Central memory CD8-positive, alpha-beta T cell (primary cell): Measurements from ENCODE around the gene NR2F6.

Experiments used
- ATAC-seq: fragments of 150-1000 bp; cut with Tn5 transposase; replicated peaks from 2 replicates; pipeline ENCODE4 v1.10.0; 2022; ENCODE audit warnings: mild to moderate bottlenecking, moderate FRiP score, moderate number of reproducible peaks; ENCODE audit not compliant: poor library complexity, severe bottlenecking; ENCODE audit errors: extremely low read depth
- DNase-seq, 2 donors: peaks; one replicate each; pipeline ENCODE4 v3.0.0; 2021; ENCODE audit warnings: low spot score in 2 of 2
- H3K27ac Mint-ChIP-seq: one replicate; pipeline ENCODE4 v1.8.0; 2022; ENCODE audit warnings: low read depth, mild to moderate bottlenecking, moderate library complexity, mixed read lengths
- H3K27me3 Mint-ChIP-seq: one replicate; pipeline ENCODE4 v1.8.0; 2022; ENCODE audit warnings: mixed read lengths
- H3K36me3 Mint-ChIP-seq: one replicate; pipeline ENCODE4 v1.8.0; 2022; ENCODE audit warnings: mild to moderate bottlenecking, moderate library complexity, mixed read lengths; ENCODE audit not compliant: insufficient read depth
- H3K4me1 Mint-ChIP-seq: one replicate; pipeline ENCODE4 v1.8.0; 2022; ENCODE audit warnings: mixed read lengths
- H3K4me3 Mint-ChIP-seq: one replicate; pipeline ENCODE4 v1.8.0; 2022; ENCODE audit warnings: mild to moderate bottlenecking, moderate library complexity, mixed read lengths
- H3K9me3 Mint-ChIP-seq: one replicate; pipeline ENCODE4 v1.8.0; 2022; ENCODE audit warnings: mixed read lengths

Gene NR2F6

DNA sequence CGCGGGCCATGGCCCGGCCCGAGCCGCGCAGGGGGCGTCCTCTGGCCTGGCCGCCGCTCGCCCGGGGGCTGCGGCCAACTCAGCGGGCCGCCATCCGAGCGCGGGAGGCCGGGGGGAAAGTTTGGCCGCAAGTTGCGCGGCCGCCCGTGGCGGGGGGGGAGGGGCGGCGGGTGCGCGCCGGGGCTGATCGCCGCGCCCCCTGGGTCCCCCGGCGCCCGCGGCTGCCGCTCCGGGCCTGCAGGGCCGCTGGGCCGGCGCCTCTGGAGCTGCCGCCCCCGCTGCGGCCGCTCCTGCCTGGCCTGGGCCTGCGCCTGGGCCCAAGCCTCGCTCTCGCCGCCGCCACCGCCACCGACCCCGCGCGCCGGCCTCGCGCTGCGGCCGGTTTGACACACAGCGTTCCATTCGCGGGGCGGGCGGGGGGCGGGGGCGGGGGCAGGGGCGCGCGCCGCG is at the start of gene NR2F6:
NR2F6 (minus strand) TSS at position 385 of the 450 bp plus-strand sequence. CDS start 699 bp downstream, outside the sequence.
- DNase-seq, result no peak
- Mint-ChIP-seq H3K36me3 (peaks cover 3% of the 10 kb centered on the region), H3K27me3 (no peaks in the 10 kb centered on the region), H3K4me3 (peak within 1 kb of the TSS; percentile 86), H3K27ac (peak within 1 kb of the TSS; percentile 74), H3K4me1 (peaks cover 13% of the 10 kb centered on the region), H3K9me3 (no peaks in the 10 kb centered on the region)
- peak; percentile 27 for ATAC-seq

- peak; percentile 21 to 32 for DNase-seq
- ATAC-seq, result no peak
- peaks cover 2% of the 10 kb centered on the region for H3K36me3 Mint-ChIP-seq
- H3K9me3 Mint-ChIP-seq, result no peaks in the 10 kb centered on the region
- H3K4me3 Mint-ChIP-seq, result no peak overlapping the region
- no peak overlapping the region for H3K27ac Mint-ChIP-seq
- H3K27me3 Mint-ChIP-seq, result no peaks in the 10 kb centered on the region
- no peaks in the 10 kb centered on the region for H3K4me1 Mint-ChIP-seq
These were observed 48.6 kb upstream of the NR2F6 start for GRCh38 chr19:17294051-17294891.

DNA sequence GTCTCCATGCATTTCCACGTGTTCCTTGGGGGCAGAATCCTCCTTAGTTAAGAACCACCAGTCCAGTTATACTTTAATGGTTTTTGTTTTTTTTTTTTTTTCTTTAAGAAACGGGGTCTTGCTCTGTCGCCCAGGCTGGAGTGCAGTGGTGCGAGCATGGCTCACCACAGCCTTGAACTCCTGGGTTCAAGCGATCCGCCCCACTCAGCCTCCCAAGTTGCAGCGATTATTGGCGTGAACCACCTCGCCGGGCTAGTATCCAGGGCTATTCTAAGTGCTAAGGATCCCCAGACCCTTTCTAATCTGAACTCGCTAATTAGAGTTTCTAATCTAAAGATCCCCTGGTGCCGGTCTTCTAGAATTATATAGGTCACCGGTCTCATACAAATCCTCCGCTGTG is 47.9 kb upstream of the NR2F6 start:
- H3K9me3 Mint-ChIP-seq, result no peaks in the 10 kb centered on the region
- no peak overlapping the region for H3K4me3 Mint-ChIP-seq
- no peak overlapping the region for H3K27ac Mint-ChIP-seq
- H3K4me1 Mint-ChIP-seq, result no peaks in the 10 kb centered on the region
- no peak for ATAC-seq
- H3K27me3 Mint-ChIP-seq, result no peaks in the 10 kb centered on the region
- peaks cover 2% of the 10 kb centered on the region for H3K36me3 Mint-ChIP-seq
- no peak for DNase-seq

DNA sequence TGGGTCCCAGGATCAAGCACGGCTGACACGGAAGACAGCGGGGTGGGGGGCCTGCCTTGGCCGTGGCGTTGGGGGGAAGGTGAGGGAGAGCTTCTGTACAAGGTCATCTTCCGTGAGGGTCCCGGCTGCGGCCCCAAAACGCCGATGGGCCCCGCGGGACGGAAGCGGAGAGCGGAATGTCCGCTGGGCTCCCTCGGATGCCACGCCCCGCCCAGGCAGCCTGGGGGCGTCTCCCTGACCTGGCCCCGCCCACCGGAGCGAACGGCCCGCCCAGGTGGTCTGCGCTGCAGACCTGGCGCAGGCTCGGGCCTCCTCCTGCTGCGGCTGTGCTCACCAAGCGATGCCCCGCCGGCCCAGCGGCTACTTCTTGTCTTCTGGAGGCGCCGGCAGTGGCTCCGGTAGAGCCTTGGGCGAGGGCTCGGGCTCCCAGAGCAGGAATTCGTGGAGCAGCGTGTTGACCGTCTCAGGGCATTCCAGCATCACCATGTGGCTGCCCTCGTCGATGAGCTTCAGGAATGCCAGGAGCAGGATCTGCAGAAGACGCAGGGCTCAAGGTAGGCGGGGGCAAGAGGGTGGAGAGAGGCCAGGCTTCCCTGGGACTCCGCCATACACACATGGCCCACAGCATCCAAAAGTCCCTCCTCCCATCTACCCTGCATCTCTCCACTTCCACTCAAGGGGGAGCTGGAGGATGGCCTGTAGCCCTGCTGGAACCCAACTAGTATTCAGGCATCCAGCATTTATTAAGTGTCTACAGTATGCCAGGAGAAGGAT is 46.8 kb upstream of the NR2F6 start:
- Mint-ChIP-seq H3K27me3 (no peaks in the 10 kb centered on the region), H3K36me3 (peaks cover 2% of the 10 kb centered on the region), H3K9me3 (no peaks in the 10 kb centered on the region), H3K4me3 (peak overlapping the region; percentile 84), H3K4me1 (no peaks in the 10 kb centered on the region), H3K27ac (no peak overlapping the region)
- ATAC-seq (peak; percentile 96), DNase-seq (peak; percentile 65 to 75)

GRCh38 chr19:17289489-17289888 is 43.8 kb upstream of the NR2F6 start:
- H3K36me3 Mint-ChIP-seq, result no peaks in the 10 kb centered on the region
- ATAC-seq (no peak), DNase-seq (no peak)
- no peak overlapping the region for H3K4me3 Mint-ChIP-seq
- no peak overlapping the region for H3K27ac Mint-ChIP-seq
- no peaks in the 10 kb centered on the region for H3K4me1 Mint-ChIP-seq
- no peaks in the 10 kb centered on the region for H3K9me3 Mint-ChIP-seq
- H3K27me3 Mint-ChIP-seq, result no peaks in the 10 kb centered on the region

DNA sequence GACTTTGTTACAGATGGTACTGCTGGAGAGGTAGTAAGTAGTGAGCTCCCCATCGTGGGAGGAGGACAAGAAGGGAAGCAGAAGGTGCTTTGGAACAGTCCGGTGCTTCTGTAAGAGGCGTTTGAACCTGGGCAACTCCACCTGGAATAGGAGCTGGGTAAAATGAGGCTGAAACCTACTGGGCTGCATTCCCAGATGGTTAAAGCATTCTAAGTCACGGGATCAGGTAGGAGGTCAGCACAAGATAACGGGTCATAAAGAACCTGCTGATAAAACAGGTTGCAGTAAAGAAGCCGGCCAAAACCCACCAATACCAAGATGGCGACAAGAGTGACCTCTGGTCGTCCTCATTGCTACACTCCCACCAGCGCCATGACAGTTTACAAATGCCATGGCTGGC is 41.0 kb upstream of the NR2F6 start:
- H3K4me3 Mint-ChIP-seq, result no peak overlapping the region
- no peak overlapping the region for H3K27ac Mint-ChIP-seq
- H3K4me1 Mint-ChIP-seq, result peaks cover 13% of the 10 kb centered on the region
- no peak for ATAC-seq
- DNase-seq, result no peak
- H3K9me3 Mint-ChIP-seq, result no peaks in the 10 kb centered on the region
- no peaks in the 10 kb centered on the region for H3K27me3 Mint-ChIP-seq
- no peaks in the 10 kb centered on the region for H3K36me3 Mint-ChIP-seq

GRCh38 chr19:17286263-17286662 is 40.5 kb upstream of the NR2F6 start:
- ATAC-seq (no peak), DNase-seq (no peak)
- no peaks in the 10 kb centered on the region for H3K27me3 Mint-ChIP-seq
- H3K36me3 Mint-ChIP-seq, result no peaks in the 10 kb centered on the region
- peaks cover 13% of the 10 kb centered on the region for H3K4me1 Mint-ChIP-seq
- H3K27ac Mint-ChIP-seq, result no peak overlapping the region
- H3K9me3 Mint-ChIP-seq, result no peaks in the 10 kb centered on the region
- no peak overlapping the region for H3K4me3 Mint-ChIP-seq

DNA sequence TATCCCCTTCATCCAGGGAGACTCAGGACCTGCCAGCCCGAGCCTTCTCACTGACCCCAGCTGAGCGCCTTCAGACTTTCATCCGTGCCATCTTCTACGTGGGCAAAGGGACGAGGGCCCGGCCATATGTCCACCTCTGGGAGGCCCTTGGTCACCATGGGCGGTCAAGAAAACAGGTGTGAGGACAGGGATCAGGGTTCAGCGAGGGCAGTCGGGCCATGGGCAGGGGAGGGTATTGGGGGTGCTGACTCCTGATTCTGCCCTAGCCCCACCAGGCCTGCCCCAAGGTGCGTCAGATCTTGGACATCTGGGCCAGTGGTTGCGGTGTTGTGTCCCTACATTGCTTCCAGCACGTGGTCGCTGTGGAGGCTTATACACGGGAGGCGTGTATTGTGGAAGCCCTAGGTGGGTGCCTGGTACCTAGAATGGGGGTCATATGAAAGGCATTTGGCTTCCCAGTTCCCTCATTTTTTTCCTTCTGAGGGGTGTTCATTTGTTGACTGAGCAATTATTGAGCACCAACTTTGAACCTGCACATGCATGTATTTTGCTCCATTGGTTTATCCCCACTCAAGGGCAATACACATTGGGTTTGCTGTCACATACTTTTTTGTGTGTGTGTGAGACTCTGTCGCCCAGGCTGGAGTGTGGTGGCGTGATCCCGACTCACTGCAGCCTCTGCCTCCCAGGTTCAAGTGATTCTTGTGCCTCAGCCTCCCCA is 39.9 kb upstream of the NR2F6 start:
- Mint-ChIP-seq H3K9me3 (no peaks in the 10 kb centered on the region), H3K27ac (no peak overlapping the region), H3K4me1 (peaks cover 13% of the 10 kb centered on the region), H3K36me3 (no peaks in the 10 kb centered on the region), H3K27me3 (no peaks in the 10 kb centered on the region), H3K4me3 (no peak overlapping the region)
- ATAC-seq, result no peak
- DNase-seq, result no peak

DNA sequence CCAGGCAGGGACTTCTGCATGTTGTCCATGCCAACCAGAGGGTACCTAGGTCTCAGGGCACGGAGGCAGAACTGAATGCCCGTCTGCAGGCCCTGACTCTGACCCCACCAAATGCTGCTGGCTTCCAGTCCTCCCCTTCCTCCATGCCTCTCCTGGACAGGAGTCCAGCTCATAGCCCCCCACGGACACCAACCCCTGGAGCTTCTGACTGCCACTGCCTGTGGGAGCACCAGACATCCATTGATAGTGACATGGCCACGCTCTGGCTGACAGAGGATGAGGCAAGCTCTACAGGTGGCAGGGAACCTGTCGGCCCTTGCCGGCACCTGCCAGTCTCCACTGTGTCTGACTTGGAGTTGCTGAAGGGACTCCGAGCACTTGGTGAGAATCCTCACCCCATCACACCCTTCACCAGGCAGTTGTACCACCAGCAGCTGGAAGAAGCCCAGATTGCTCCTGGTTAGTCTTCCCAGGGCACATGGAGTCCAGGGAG is 37.8 kb upstream of the NR2F6 start:
- no peaks in the 10 kb centered on the region for H3K9me3 Mint-ChIP-seq
- H3K27ac Mint-ChIP-seq, result no peak overlapping the region

DNA sequence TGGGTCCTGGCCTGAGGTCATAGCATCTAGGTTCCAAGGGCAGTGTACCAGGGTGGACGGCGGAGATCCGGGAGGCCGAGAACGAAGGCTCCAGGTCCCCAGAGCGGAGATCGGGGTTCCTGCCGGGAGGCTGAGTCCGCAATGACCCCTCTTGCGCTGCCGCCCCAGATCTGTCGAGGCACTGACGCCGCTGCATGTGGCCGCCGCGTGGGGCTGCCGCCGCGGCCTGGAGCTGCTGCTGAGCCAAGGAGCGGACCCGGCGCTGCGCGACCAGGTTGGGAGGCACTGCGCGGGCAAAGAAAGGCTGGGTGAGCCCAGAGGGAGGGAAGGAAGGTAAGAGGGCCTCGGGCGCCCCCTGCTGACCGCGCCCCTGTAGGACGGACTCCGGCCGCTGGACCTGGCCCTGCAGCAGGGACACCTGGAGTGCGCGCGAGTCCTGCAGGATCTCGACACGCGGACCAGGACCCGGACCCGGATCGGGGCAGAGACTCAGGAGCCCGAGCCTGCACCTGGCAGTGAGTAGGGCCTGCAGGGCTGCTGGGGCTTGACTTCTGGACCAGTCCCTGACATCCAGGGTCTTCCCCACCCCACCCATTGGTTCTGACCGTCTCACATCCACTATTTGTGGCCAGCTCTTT is 36.9 kb upstream of the NR2F6 start:
- Mint-ChIP-seq H3K27ac (no peak overlapping the region), H3K9me3 (no peaks in the 10 kb centered on the region), H3K36me3 (peaks cover 6% of the 10 kb centered on the region), H3K4me1 (peaks cover 13% of the 10 kb centered on the region), H3K4me3 (peak overlapping the region; percentile 77), H3K27me3 (no peaks in the 10 kb centered on the region)
- peak; percentile 58 to 67 for DNase-seq
- ATAC-seq, result peak; percentile 86

More for the DNA sequence above, 37.8 kb upstream of the NR2F6 start:
- Mint-ChIP-seq H3K4me1 (peaks cover 13% of the 10 kb centered on the region), H3K4me3 (peak overlapping the region; percentile 18), H3K27me3 (no peaks in the 10 kb centered on the region), H3K36me3 (peaks cover 4% of the 10 kb centered on the region)
- ATAC-seq (no peak), DNase-seq (no peak)

DNA sequence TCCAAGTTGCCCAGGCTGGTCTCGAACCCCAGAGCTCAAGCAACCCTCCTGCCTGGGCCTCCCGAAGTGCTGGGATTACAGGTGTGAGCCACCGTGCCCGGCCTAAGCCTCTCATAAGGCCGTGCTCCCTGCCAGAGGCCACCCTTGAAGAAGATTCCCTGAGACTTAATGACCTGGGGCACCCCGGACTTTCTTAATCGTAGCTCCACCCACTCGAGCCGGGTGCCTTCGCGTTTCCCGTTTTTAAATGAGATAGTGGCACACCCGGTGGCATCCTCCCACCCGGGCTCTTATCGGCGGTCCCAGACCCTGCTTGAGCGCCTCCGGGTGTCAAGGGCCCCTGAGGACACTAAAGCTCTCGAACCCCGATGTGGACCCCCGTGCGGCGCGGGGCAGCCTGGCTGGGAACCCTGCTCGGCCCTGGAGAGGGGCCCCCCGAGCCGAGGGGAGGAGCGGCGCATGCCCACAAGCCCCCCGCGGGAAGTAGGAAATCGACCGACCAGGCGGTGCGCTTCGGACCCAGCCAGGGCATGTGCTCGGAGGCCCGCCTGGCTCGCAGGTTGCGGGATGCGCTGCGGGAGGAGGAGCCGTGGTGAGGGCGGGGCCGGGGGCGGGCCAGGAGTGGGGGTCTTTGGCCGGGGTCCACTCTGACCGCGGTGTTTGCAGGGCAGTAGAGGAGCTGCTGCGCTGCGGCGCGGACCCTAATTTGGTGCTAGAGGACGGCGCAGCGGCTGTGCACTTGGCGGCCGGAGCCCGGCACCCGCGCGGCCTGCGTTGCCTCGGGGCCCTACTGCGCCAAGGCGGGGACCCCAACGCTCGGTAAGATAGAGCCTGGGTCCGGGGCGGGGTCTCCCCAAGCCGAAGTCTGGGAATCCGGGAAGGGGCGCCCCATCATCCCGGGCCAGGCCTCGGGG is 35.9 kb upstream of the NR2F6 start, which contains the start of gene ANKLE1:
ANKLE1 (plus strand) TSS at position 511 of the 914 bp plus-strand sequence; CDS start at position 531, 20 bp downstream.
- Mint-ChIP-seq H3K9me3 (no peaks in the 10 kb centered on the region), H3K4me1 (peaks cover 13% of the 10 kb centered on the region), H3K36me3 (peaks cover 13% of the 10 kb centered on the region), H3K4me3 (peak within 1 kb of the TSS; percentile 77), H3K27ac (no peak within 1 kb of the TSS), H3K27me3 (no peaks in the 10 kb centered on the region)
- DNase-seq (no peak), ATAC-seq (peak; percentile 26)
